Embryonic facial prominence (tissue), 1 donor: ENCODE results near the gene HAS3.
A peak's percentile ranks its signal among the peaks of the same experiment; 100 is the strongest.
"Not testable (repeated sequence)": the region's sequence is repeated elsewhere in the genome, so short reads cannot be mapped to it uniquely, and the experiment has no call there.

ENCODE experiments used
- DNase-seq: peaks from one replicate; pipeline ENCODE4 v3.0.0-alpha.2; 2016; ENCODE audit errors: extremely low spot score

HAS3 gene

DNA sequence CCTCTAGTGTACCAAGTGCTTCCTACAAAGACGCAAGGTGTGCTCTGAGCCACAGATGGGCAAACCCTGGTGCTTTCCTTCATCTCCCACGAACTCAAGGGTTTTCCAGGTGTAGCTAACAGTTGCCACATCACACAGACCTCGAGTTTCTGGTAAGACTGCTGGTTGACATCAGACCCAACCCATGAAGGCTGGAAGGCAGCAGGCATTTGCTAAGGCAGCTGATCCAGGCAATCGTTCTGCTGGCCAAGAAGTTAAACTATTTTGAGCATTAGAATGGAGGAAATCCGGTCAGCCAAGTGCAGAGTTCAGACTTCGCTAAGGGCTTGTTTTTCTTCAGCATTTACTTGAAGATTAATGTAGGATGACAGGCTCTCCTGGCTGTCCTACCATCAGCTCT, 11.5 kb downstream of the HAS3 start:
- DNase-seq = no peak

DNA sequence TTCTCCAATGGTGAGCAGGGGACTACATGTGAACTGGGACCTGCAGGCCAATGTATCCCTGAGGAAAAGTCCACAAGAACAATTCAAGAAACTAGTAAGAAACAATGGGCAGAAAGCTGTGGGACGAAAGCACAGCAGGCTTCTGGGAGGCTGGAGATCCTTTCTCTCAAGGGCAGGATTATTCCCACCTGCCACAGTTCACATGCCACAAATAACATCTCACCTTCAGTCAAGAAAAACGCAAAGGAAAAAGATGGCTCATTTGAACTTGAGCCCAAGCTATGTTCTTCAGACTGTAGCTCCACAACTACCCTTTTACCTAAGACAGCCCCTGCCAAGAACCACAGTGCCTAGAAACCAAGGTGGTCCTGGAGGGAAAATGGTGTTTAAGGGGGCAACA, 13.0 kb downstream of the HAS3 start:
- no peak for DNase-seq

DNA sequence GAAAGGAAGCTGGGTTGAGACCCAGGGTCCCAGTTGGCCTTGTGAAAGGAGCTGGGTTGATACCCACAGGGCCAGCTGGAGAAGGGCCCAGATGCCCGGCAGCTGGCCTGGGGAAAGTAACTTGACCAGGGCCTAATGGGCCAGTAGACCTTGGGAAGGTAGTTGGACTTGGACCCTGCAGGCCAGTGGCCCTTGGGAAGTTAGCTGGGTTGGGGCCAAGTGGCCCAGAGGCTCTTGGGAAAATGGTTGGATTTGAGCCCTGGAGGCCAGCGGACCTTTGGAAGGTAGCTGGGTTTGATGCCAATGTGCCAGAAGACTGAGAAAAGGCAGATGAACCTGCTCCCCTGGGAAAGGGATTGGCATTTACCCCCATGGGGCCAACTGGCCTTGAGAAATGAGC, 13.5 kb downstream of the HAS3 start:
- no peak for DNase-seq

DNA sequence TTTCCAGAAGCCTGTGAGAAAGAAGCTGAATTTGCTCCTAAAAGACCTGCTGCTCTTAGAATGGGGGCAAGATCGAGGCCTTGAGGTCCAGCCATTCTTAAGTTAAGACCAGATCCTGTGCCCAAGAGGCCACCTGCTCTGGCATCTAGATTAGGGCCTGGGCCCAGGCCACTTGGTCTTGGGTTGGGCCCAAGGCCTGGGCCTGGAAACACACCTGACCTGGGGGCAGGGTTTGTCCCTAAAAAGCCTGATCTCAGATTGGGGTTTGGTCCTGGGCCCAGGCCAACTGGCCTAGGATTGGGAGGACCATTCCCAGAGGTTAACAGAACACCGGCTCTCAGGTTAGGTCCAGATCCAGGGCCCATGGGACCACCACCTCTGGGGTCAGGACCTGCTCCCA, 14.1 kb downstream of the HAS3 start:
- no peak for DNase-seq

DNA sequence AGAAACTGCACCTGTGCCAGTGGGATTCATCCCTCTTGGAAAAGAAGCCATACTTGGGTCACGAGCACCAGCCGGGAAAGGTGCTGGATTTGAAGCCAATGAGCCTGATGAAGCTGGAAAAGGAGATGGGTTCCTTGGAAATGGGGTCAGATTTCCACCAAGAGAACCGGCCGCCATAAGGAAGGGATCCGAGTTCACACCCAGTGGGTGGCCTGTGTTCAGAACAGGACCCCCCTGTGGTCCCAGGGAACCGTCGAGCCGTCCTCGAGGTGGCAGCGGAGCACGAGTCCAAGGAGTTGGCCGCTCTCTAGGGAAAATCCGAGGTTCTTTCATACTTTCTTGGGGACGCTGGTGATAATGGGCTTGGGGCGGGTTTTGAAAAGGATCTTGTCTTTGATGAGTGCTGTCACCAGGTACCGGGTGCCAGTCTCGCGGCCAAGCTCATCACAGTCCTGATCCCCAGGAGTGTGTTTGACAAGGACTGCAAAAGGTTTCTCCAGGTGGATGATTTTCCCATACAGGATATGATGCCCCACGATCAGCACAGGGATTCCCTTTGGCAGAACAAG, 14.7 kb downstream of the HAS3 start:
- DNase-seq = no peak

DNA sequence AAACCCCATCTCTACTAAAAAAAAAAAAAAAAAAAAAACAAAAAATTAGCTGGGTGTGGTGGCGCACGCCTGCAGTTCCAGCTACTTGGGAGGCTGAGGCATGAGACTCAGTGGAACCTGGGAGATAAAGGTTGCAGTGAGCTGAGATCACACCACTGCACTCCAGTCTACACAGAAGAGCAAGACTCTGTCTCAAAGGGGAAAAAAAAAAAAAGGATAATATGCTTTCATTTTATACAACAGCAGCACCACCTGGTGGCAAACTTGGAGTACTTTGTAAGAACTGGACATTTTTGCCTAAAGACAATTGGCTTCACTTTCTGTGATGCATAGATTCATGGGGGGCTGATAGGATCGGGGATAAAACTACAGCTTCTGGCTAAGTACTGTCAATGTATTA, 18.5 kb downstream of the HAS3 start:
- peak; percentile 48 for DNase-seq

DNA sequence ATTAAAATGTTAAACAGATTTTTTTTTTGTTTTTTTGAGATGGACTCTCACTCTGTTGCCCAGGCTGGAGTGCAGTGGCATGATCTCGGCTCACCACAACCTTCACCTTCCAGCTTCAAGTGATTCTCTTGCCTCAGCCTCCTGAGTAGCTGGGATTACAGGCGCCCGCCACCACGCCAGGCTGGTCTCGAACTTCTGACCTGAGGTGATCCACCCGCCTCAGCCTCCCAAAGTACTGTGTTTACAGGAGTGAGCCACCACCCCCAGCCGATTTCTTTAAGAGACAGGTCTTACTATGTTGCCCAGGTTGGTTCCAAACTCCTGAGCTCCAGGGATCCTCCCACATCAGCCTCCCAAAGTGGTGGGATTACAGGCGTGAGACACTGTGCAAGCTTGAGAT, 19.0 kb downstream of the HAS3 start:
- not testable (repeated sequence) for DNase-seq

DNA sequence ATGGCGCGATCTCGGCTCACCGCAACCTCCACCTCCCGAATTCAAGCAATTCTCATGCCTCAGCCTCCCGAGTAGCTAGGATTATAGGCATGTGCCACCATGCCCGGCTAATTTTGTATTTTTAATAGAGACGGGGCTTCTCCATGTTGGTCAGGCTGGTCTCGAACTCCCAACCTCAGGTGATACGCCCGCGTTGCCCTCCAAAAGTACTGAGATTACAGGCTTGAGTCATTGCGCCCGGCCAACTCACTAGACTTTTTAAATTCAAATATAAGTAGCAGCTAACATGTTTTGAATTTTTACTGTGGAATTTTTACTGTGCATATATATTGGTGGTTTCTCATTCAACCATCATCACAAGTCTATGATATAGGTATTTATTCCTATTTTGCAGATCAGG, 19.5 kb downstream of the HAS3 start:
- not testable (repeated sequence) for DNase-seq

DNA sequence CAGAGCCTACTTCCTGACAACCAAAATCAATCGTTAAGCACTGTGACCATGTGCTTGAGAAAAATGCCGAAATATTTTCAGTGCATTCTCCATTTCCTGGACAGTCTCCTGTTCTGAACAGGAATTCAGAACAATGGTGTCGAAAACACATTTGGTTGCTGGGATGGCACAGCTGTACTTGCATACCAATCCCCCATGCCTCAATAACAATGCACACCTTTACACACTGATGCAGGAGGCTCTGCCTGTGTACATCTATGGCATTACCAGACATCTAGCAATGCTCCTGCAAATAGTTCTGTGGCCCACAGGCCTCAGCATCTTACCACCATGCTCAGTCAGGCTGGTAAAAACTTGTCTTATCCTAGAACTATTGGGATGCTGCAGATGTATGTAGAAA, 20.8 kb downstream of the HAS3 start:
- DNase-seq = no peak

DNA sequence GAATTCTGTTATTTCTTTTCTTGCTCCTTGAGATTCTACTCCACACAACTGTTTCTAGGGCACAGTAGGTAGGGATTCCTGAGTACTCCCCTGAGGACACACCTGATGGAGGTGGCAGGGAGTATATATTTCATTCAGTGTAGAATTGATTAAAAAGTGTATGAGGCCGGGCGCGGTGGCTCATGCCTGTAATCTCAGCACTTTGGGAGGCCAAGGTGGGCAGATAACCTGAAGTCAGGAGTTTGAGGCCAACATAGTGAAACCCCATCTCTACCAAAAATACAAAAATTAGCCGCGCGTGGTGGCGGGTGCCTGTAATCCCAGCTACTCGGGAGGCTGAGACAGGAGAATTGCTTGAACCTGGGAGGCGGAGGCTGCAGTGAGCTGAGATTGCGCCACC, 21.3 kb downstream of the HAS3 start:
- not testable (repeated sequence) for DNase-seq

DNA sequence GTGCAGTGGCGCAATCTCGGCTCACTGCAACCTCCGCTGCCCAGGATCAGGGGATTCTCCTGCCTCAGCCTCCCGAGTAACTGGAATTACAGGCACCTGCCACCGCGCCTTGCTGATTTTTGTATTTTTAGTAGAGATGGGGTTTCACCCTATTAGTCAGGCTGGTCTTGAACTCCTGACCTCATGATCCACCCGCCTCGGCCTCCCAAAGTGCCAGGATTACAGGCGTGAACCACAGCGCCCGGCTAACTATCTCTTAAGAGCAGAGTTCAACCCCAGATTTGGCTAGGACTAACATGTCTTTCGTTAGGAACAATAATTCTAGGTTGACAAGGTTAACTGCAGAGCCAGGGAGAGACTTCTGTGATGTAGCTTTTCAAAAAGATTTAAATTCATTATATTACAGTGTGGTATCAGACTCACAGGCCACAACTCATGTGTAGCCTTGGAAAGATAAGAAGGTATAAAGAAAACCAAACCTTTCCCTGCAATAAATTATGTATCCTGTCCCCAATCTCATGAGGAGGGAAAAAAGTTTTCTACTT, 22.6 kb downstream of the HAS3 start:
- no peak for DNase-seq

DNA sequence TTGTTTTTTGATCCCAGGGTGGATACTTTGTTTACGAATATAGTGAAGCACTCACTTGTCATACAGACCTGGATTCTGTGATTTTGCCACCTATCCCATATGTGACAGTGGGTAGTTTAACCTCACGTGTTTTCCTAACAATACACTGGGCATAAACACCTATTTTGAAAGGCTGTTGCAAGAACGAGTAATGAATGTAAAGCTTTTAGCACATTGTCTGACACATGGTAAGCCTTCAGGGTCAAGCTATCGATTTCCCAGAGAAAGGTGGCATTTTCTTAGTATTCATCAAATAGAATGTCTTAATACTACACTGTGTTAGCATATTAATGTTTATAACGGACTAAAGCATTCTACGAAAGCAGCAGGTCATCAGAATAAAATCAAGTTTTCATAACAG, 25.0 kb downstream of the HAS3 start:
- no peak for DNase-seq

DNA sequence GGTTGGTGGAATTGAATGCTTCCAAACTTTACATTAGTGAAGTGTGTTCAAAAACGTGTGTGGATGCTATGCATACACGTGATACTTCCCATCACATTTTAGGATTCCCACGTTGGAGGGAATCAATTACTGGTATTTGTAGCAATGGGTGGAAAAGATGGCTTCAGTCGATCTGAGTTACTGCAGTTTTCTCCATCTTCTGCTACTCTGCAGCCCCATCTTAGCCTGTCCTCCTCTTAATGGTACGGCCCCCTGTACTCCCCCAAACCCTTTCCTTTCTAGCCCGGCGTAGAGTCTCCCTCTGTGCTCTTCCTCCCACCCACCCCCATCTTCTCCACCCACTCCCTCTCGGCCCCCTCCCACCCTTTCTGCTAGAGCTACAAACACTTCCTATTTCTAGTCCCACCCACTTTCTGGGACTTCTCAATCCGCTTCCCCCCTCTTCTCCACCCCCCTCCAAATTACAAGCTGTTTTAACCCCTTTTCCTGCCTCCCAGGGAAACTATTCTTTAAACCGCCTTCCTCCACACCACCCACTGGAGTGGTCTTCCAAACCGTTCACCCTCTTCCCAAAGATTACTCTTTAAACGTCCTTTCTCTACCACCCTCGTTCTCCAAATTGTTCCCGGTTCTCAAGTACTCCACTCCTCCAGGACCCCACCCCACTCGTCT, 25.9 kb downstream of the HAS3 start:
- DNase-seq = peak; percentile 67

DNA sequence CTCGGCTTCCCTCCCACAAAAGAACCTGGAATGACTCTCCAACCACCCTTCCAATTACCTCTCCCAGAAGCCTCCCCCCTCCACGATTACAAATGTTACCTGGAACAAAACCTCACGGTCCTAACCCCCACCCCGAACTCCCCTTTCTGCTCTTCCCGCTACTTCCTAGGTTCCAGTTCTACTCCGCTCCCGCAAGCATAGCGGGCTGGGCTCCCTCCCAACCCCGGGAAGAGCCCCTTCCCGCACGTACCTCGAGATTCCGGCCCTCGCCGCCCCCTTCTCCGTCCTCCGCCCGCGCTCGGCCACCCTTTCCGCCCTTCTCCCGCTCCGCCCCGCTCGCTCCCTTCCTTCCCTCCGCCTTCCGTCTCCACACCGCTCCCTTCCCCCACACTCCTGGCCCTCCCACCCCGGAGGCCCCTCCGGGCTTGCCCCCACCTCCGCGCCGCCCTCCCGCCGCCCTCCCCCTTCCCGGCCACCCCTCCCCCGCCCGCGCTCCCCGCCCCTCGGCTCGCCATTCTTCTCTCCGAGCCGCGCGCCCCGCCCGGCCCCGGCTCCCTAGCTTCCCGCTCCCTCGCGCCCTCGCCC, 26.5 kb downstream of the HAS3 start:
- DNase-seq = peak; percentile 74

DNA sequence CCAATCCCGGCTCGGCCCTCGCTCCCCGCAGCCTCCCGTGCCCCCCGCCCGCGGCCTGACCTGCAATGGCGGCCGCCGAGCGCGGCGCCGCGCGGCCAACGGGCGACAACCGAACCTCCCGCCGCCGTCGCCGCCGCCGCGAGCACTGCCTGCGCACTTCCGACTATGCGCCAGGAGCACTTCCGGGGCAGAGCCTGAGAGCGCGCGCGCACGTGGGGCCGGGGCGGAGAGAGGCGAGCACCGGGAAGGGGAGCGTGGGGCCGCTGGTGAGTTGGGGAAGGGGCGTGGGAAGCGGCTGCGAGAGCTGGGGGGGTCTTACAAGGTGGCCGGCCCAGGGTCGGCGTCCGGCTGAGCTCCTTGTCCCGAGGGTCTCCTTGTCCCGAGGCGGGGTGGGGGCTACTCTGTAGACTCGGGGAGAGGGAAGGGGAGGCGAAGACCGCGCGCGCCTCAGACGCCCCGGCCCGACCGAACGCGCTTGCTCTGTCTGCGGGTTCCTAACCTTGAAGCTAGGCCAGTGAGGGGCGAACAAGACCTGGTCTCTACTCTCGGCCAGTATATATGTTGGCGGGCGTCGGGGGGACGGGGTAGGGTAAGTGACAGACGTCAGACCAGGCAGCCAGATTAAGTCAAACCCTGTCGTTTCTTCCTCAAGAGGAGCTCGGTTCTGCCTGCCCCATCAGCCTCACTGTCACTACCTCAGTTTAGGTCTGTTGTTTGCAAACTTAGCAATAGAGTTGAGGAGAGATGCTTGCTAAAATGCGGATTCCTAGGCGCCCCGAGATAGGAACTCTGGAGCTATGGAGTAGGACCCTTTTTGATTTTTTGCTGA, 27.2 kb downstream of the HAS3 start, which contains the start of the genes CHTF8 and UTP4:
Gene CHTF8, minus strand, starts transcription at position 165 of the 829 bp plus-strand sequence. CDS start 11,130 bp downstream, outside the sequence.
Gene UTP4, plus strand, starts transcription at position 226 of the 829 bp plus-strand sequence. CDS start 811 bp downstream, outside the sequence.
- peak; percentile 64 for DNase-seq

DNA sequence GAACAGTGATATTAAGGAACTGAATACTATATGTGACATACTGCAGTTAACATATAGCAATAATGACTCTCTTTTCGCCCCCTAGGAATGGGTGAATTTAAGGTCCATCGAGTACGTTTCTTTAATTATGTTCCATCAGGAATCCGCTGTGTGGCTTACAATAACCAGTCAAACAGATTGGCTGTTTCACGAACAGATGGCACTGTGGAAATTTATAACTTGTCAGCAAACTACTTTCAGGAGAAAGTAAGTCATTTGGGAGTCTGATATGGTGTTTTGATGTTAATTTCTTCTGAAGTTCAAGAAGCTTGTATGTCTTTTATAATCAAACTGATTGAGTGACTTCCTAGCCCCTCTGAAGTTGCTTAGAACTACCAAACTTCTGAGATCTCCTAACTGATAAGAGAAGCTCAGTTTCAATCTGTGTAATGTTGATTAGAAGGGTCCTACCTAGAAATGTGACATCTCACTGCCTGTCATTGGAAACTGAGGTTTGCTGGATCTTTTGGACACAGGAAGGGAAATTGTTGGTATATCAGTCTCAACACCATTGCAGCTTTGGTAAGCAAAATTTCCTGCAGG, 28.0 kb downstream of the HAS3 start:
- DNase-seq = no peak

DNA sequence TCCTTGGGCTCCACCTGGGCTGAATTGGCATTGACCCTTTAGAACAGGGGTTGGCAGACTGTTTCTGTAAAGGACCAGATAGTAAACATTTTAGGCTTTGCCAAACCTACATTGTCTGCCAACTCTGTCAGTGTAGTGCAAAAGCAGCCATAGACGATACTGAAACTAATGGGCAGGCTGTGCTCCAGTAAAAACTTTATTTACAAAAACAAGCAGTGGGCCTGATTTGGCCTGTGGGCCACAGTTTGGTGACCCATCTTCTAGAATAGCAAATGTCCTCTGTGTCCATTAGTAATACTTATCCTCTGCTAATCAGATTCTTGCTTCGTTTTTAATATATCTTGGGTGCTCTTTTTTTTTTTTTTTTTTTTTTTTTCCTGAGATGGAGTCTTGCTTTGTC, 33.2 kb downstream of the HAS3 start:
- DNase-seq = no peak

DNA sequence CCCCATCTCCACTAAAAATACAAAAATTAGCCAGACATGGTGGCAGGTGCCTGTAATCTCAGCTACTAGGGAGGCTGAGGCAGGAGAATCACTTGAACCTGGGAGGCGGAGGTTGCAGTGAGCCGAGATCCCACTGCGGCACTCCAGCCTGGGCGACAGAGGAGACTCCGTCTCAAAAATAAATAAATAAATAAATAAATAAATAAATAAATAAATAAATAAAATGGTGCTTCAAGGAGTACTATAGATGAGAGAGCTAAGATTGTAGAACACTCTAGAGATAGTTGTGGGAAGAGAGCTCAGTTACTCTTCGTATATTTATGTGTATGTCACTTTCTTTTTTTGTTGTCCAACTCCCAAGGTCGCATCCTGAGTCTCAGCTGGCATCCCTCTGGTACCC, 34.0 kb downstream of the HAS3 start:
- DNase-seq = not testable (repeated sequence)

DNA sequence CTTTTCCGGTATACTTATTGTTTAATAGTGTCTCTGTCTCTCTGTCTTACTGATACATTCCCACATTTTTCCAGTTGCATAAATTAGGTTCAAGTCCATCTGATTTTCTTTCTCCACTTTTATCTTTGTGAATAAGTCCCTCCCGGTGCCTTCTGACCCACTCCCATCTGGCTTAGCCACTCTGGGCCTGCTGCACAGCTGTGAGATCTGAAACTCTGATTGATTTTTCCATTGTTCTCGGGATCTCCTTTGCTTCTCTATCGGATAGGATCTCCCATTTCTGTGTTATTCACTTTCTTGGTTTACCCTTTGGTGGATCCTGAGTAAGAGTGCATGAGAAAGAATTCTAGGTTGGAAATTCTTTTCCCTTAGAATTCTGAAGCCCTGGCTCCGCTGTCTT, 35.6 kb downstream of the HAS3 start:
- no peak for DNase-seq

DNA sequence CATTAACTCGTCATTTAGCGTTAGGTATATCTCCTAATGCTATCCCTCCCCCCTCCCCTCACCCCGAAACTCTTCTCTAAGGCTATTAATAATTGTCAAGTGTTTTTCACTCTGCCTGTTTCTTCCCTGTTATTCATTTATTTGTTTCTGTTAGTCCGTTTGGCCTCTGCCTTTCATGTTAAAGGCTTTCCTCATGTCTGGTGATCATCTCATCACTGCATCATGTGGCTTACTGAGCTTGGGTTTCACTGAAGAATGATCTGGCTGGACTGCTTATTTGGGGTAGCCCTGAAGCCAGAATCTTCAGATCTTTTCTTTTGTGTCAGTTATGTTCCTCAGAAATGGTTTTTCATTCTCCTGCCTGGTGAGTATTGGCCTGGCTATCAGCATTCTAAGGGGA, 36.5 kb downstream of the HAS3 start:
- no peak for DNase-seq

DNA sequence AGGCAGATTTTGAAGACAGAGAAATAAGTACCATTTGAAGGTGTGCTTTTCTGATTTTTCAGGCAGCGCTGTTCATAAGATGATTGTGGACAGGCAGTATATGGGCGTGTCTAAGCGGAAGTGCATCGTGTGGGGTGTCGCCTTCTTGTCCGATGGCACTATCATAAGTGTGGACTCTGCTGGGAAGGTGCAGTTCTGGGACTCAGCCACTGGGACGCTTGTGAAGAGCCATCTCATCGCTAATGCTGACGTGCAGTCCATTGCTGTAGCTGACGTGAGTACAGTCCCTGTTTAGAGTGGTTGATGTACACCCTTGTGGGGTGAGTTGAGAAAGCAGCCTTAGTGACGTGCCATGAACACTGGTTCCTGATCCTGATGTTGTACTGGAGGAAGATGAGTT, 37.7 kb downstream of the HAS3 start:
- DNase-seq = no peak

DNA sequence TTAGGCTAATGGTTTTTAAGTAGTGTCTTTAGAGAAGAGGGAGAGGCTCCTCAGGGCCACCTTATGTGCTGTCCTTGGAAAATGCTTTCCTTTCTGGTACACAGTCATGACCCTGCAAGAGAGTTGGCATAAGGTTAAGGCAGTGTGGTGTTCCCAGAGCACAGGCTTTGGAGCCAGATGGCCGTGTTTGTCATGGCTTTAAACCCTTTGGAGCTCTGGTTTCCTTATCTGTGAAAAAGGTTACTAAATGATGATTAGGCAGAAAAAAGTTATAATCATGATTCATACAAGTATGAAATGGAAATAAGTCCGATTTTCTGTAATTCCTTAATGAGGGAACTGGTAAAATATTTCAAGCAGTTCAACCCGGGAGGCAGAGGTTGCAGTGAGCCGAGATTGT, 40.2 kb downstream of the HAS3 start:
- no peak for DNase-seq
